ENCODE data around the gene FETUB.
"Not testable (repeated sequence)": the region's sequence is repeated elsewhere in the genome, so short reads cannot be mapped to it uniquely, and the experiment has no call there.

Gene FETUB

DNA sequence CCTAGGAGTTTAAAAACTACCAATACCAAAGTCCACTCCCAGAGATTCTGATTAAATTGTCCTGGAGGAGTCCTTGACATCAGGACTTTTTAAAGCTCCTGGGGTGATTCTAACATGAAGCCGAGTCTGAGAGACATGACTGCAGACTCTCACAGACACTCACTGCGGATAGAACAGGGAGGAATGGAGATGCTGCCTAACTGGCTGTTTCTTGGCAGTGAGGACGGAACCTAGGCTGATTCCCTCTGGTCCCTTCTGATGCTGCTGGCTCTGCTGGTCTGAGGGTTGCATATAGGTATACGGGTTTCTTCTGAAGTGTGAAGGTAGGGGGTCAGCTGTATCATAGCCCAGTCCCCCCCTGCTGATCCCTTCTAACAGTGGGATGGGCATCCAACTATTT is 24.3 kb downstream of the FETUB start:
- H3K4me3 ChIP-seq (ENCODE audit: low read depth, low read length), result no peak overlapping the region
- DNase-seq (ENCODE audit: low read depth), result no peak

DNA sequence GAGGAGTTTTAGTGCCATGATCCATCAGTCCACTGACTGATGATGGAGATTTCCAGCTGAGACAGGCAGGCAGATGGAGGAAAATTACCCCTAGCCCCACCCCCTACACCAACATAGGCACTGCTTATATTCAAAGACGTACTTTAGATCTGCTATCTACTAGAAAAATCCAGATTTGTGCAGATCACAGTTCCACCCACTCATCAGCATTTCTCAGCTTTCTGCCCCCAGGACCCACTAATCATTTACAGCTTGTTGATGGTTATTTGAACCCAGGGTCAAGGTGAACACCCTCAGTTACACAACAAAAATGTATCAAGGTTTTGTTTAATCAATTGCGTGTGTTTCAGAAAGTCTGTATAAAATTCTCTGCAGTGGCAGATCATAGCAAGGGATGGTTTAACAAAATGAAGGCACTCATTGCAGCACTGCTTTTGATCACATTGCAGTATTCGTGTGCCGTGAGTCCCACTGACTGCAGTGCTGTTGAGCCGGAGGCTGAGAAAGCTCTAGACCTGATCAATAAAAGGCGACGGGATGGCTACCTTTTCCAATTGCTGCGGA is 25.5 kb downstream of the FETUB start, which contains the start of gene HRG:
TSS of gene HRG (plus strand) at position 390 of the 564 bp plus-strand sequence. CDS start at position 408, 18 bp downstream.
- H3K4me3 ChIP-seq (ENCODE audit: low read depth, low read length), result no peak within 1 kb of the TSS
- DNase-seq (ENCODE audit: low read depth), result no peak

DNA sequence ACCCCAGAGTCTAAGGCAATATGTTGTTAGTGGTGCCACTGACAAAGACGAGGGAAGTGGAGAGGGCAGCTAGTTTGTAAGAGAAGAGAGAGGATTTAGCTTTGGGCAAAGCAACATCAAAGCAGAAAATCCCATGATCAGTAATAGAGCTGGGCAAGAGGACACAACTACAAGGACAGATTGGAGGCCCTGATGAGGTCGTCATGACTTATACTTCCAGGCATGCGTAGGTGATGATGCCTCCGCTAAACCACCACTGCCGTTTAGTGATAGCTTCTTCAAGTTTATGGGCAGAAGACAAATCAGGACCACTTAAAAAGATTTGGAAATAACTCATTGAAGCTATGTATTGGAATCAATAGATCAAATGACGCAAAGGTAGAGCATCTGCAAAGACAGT is 28.2 kb downstream of the FETUB start:
- H3K4me3 ChIP-seq (ENCODE audit: low read depth, low read length), result no peak overlapping the region
- no peak for DNase-seq (ENCODE audit: low read depth)

DNA sequence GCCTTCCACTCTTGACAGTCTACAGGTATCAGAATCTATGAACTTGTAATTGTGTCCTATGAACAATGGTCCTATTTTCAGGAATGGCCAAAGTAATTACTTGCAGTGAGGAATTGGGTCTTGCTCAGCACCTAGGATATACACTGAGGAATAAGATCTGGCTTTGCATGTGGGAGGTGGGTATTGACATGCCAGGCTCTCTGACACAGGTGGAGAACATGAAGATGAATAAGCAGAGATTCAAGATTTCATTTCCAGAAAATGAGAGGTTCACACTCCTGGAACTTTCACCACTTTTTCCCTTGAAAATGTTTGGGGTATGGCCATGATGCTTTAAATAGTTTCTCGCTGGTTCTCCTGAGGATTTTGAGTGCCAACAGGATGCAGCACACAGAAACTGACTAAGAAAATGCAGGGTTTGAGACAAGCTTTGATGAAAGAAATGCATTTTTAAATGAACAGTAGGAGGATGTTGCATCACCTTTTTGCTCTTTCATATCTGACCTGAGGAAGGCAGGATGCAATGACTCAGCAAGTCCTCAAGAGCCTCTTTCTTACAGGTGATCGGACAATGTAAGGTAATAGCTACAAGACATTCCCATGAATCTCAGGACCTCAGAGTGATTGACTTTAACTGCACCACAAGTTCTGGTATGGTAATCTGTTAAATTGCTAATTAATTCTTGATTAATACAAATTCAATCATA is 29.3 kb downstream of the FETUB start:
- no peak for DNase-seq (ENCODE audit: low read depth)
- H3K4me3 ChIP-seq (ENCODE audit: low read depth, low read length), result no peak overlapping the region

DNA sequence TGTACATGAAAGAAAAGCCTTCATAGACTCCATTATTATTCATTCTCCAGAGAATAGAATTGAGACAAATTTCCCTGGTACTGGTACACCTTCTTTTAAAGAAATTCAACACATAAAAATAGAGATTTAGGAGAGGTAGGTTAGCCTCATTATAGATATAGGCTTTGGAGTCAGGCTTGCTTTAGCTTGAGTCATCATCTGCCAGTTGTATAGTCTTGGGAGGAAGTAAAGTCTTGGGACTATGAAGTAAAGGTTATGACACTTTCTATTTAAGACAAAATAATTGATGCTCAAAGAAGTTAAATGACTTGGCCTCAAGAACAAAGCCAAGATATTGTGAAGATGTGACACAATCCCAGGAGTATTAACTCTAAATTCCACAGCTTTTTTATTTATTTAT is 30.0 kb downstream of the FETUB start:
- no peak for DNase-seq (ENCODE audit: low read depth)
- no peak overlapping the region for H3K4me3 ChIP-seq (ENCODE audit: low read depth, low read length)

DNA sequence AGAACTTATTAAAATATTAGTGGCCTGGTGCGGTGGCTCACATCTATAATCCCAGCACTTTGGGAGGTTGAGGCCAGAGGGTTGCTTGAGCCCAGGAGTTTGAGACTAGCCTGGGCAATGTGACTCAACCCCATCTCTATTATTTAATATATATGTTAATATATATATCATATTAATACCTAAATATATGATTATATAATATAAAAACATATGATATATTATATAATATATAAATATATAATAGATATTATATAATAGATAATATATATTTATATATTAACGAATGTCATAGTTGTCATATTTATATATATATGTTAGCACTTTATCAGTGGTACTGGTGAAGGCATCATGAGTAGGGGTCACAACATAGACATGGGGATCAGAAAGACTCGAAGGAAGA is 30.9 kb downstream of the FETUB start:
- no peak overlapping the region for H3K4me3 ChIP-seq (ENCODE audit: low read depth, low read length)
- DNase-seq (ENCODE audit: low read depth), result no peak

DNA sequence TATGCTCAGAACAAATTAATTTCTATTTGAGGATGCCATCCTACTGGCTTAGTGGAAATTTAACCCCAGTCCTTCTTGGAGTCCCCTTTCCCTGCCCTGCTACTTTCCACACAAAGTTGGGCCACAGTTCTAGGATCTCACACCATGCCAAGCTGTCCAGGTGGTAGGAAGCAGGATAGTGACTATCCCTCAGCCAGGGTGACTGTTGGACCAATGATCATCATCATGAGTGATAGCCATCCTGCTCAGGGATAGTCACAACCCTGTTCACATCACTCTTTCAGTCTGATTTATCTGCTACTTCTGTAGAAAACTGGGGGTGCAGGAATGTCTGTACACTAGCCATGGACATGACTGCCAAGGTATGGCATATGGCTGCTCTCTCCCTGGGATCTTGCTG is 38.4 kb downstream of the FETUB start:
- DNase-seq (ENCODE audit: low read depth), result no peak
- H3K4me3 ChIP-seq (ENCODE audit: low read depth, low read length), result no peak overlapping the region

DNA sequence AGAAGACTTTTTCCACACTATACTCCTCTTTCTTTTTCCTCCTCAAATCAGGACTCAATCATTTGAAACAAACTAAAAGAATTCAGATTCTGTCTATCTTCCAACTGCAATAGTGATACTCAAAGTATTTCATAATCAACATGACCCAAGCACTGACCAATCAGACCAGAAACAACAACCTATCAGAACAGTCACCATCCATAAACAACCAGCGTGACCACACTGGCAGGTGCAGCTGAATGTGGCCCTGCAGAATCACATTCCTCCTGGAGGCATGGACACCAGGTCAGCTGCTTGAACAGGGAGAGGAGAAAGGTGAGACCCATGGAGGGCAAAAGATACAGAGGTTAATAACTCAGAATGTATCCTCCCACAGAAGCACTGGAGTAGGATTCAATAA is 39.0 kb downstream of the FETUB start:
- no peak overlapping the region for H3K4me3 ChIP-seq (ENCODE audit: low read depth, low read length)
- no peak for DNase-seq (ENCODE audit: low read depth)

DNA sequence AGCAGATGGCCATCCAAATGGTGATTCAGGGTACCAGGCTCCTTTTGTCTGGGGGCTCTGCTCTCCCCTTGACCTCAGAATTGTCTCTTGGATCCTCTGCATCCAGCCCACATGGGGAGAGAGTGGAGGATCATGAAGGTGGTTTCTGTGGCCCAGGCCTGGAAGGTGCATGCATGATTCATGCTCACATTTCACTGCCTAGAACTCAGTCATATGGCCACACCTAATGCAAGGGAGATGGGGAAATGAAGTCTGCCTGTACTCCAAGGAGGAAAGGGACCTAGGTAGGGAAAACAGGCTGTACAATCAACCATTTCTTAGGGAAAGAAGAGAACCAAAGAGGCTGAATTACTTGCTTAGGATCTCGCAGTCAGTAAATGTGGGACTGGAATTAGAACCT is 40.7 kb downstream of the FETUB start:
- no peak for DNase-seq (ENCODE audit: low read depth)
- no peak overlapping the region for H3K4me3 ChIP-seq (ENCODE audit: low read depth, low read length)

DNA sequence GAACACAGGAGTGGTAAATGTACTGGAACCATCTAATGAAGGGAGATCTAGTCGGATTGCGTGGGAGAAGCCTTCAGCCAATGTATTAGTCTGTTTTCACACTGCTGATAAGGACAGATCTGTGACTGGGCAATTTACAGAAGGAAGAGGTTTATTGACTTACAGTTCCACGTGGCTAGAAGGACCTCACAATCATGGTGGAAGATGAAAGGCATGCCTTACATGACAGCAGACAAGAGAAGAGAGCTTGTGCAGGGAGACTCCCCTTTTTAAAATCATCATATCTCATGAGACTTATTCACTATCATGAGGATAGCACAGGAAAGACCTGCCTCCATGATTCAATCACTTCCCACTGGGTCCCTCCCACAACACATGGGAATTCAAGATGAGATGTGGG is 42.6 kb downstream of the FETUB start:
- DNase-seq (ENCODE audit: low read depth), result no peak
- H3K4me3 ChIP-seq (ENCODE audit: low read depth, low read length), result no peak overlapping the region

DNA sequence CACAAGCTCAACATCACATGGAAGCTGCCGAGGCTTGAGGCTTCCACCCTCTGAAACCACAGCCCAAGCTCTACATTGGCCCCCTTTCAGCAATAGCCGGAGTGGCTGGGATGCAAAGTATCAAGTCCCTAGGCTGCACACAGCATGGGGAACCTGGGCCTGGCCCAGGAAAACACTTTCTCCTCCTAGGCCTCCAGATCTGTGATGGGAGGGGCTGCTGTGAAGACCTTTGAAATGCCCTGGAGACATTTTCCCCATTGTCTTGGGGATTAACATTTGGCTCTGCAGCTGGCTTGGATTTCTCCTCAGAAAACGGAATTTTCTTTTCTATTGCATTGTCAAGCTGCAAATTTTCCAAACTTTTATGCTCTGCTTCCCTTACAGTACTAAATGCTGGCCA is 43.8 kb downstream of the FETUB start:
- no peak overlapping the region for H3K4me3 ChIP-seq (ENCODE audit: low read depth, low read length)
- DNase-seq (ENCODE audit: low read depth), result no peak

DNA sequence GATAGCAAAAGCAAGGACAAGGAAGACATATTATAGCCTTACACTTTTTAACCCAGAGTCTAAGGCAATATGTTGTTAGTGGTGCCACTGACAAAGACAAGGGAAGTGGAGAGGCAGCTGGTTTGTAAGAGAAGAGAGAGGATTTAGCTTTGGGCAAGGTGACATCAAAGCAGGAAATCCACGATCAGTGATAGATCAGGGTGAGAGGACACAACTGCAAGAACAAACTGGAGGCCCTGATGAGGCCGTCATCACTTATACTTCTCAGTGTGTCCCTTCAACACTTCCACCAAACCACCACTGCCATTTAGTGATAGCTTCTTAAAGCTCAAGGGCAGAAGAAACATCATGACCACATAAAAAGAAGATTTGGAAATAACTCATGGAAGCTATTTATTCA is 46.3 kb downstream of the FETUB start:
- DNase-seq (ENCODE audit: low read depth); H3K4me3 ChIP-seq (ENCODE audit: low read depth, low read length): not testable (repeated sequence)

DNA sequence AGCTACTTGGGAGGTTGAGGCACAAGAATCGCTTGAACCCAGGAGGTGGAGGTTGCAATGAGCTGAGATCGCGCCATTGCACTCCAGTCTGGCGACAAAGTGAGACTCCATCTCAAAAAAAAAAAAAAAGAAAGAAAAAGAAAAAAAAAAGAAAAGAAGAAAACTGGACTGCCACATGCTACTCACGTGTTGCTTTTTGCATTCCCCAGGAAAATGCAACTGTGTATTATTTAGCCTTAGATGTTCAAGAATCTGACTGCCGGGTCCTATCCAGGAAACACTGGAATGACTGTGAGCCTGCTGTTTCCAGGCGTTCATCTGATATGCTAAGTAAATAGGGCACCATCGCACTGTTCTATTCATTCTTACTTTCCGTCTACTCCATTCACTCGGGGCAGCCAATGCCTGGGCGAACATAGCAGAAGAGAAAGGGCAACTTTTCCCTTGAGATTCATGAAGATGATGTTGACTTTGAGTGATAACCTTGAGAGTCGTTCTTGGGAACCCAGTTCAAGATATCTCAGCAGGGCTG is 47.0 kb downstream of the FETUB start:
- DNase-seq (ENCODE audit: low read depth), result no peak
- no peak overlapping the region for H3K4me3 ChIP-seq (ENCODE audit: low read depth, low read length)

DNA sequence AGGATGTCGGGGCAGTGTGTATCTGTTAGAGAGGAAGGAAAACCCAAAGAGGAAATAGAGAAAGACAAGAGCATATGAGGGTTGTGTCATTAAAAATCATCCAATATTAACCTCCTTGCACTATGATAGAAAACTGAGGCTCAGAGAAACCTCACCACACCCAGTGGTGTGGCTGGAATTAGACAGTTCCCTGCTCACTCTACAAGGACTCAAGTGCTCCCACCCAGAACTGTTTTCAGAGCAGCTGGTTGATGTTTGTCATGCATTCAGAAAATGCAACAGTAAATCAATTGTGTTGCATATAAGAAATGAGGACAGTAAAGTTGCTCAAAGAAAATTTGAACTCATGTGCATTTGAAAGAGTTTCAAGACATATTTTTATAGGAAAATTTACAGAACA is 50.1 kb downstream of the FETUB start:
- not testable (repeated sequence) for H3K4me3 ChIP-seq (ENCODE audit: low read depth, low read length); DNase-seq (ENCODE audit: low read depth)

DNA sequence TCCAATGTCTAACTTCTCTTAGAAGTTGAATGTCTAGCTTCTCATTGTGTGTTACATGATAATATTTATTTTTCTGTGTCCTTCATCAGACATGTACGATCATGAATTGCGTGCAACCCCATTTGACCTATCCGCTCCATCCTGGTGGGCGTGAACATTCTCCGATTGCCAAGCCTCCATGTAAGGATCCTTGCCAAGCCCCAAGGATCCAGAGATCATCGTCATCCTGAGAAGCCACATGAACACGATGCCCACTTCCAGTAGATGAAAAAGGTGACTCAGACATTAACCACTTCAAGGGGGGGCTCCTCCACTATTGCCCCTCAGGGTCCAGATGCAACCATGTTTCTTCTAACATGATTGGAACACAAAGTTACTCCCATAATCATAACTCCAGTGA is 51.5 kb downstream of the FETUB start:
- no peak for DNase-seq (ENCODE audit: low read depth)
- H3K4me3 ChIP-seq (ENCODE audit: low read depth, low read length), result no peak overlapping the region

DNA sequence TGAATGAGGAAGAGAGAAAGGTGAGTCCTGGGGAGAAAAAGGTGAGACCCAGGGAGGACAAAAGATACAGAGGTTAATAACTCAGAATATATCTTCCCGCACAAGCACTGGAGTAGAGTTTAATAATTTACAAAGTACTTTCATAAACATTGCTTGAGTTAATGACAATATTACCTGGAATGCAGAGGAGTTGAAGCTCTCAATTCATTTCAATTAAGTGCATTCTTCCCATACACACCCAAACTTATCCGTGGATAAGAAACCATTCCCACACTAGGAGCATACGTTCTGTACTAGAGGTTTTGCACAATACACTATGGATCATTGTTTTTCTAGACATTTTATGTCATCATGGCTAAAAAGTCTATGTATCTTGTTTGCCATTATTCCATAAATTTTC is 53.6 kb downstream of the FETUB start:
- no peak for DNase-seq (ENCODE audit: low read depth)
- no peak overlapping the region for H3K4me3 ChIP-seq (ENCODE audit: low read depth, low read length)

DNA sequence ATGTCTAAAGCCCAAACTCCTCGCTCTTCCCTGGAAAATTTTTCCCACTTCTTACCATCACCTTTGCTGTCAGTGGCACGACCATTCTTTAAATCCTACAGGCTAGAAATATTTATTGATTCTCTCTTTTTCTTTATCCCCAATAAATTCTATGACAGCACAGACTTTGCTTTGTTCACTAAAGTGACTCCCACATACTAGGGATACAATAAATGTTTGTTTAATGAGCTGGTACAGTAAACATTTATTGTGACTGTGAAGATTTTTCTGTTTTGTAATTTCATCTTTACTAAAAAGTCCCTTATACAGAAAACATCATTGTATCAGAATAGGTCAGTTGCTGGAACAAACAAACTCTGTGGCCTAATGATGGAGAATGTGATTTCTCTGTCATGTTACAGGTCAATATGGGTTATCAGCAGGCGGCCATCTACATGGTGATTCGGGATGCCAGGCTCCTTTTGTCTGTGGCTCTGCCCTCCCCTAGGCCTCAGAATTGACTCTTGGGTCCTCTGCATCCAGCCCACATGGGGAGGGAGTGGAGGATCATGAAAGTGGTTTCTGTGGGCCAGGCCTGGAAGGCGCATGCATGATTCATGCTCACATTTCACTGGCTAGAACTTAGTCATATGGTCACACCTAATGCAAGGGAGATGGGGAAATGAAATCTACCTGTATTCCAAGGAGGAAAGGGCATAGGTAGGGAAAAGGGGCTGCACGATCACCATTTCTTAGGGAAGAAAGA is 54.3 kb downstream of the FETUB start:
- DNase-seq (ENCODE audit: low read depth), result no peak
- no peak overlapping the region for H3K4me3 ChIP-seq (ENCODE audit: low read depth, low read length)

DNA sequence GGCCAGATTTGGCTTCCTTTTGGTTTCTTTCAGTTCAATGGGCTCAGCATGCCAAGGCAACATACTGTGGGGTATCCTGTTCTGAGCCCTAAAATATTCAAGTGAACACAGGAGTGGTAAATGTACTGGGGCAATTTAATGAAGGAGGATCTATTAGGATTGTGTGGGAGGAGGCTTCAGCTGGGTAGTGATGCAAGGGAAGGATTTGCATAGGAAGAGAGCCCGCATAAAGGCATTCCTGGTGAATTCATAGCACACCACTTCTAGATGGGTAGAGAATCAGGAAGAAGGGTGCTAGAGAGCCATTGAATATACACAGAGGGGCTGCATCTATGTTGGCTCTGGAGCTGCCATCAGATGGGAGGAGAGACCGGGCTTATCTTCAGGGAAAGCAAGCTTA is 56.3 kb downstream of the FETUB start:
- no peak for DNase-seq (ENCODE audit: low read depth)
- H3K4me3 ChIP-seq (ENCODE audit: low read depth, low read length), result no peak overlapping the region

DNA sequence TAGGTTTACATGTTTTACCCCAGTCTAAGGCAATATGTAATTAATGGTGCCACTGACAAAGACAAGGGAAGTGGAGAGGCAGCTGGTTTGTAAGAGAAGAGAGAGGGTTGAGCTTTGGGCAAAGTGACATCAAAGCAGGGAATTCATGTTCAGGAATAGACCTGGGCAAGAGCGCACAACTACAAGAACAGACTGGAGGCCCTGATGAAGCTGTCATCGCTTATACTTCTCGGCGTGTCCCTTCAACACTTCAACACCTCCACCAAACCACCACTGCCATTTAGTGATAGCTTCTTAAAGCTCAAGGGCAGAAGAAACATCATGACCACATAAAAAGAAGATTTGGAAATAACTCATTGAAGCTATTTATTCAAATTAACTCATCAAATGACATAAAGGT is 57.3 kb downstream of the FETUB start:
- DNase-seq (ENCODE audit: low read depth), result no peak
- H3K4me3 ChIP-seq (ENCODE audit: low read depth, low read length), result no peak overlapping the region

DNA sequence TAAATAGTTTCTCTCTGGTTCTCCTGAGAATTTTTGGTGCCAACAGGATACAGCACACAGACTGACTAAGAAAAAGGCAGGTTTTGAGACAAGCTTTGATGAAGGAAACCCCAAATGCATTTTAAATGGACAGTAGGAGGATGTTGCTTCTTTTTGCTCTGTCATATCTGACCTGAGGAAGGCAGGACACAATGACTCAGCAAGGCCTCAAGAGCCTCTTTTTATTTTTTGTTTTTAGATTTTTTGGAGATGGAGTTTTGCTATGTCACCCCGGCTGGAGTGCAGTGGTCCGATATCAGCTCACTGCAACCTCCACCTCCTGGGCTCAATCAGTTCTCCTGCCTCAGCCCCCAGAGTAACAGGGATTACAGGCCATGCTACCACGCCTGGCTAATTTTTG is 60.1 kb downstream of the FETUB start:
- no peak overlapping the region for H3K4me3 ChIP-seq (ENCODE audit: low read depth, low read length)
- DNase-seq (ENCODE audit: low read depth), result no peak

DNA sequence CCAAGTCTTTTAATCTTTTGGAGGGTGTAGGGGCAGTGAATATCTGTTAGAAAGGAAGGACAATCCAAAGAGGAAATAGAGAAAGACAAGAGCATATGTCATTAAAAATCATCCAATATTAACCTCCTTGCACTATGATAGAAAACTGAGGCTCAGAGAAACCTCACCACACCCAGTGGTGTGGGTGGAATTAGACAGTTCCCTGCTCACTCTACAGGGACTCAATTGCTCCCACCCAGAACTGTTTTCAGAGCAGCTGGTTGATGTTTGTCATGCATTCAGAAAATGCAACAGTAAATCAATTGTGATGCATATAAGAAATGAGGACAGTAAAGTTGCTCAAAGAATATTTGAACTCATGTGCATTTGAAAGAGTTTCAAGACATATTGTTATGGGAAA is 62.3 kb downstream of the FETUB start:
- DNase-seq (ENCODE audit: low read depth); H3K4me3 ChIP-seq (ENCODE audit: low read depth, low read length): not testable (repeated sequence)
